Sigmoid colon (tissue), 4 donors: ENCODE results near the gene SLC2A1.

Source experiments
- CTCF ChIP-seq, 4 experiments: fragments of 450-650 bp in 3 of 4; fragments of 200-600 bp in 1 of 4; IDR thresholded peaks; one replicate each; pipeline ENCODE4 v1.5.1; 2016 to 2019; ENCODE audit warnings: antibody characterized with exemption in 4 of 4, mild to moderate bottlenecking in 3 of 4, moderate library complexity in 2 of 4
- POLR2A ChIP-seq, 2 donors: fragments of 450-650 bp; IDR thresholded peaks; one replicate each; pipeline ENCODE4 v1.6.1; 2016; ENCODE audit warnings: antibody characterized with exemption in 2 of 2, mild to moderate bottlenecking in 2 of 2, moderate library complexity in 2 of 2
- POLR2AphosphoS5 ChIP-seq, 4 donors: sonication (generic); formaldehyde crosslinking; IDR thresholded peaks; one replicate each; pipeline ENCODE4 v1.6.1; 2017; ENCODE audit warnings: antibody characterized with exemption in 4 of 4

- TF ChIP-seq POLR2AphosphoS5 (IDR thresholded peaks at IDR 0.05) = no peak
- no peak for TF ChIP-seq CTCF (IDR thresholded peaks at IDR 0.05)
- TF ChIP-seq POLR2A (IDR thresholded peaks at IDR 0.05) = no peak
These were observed 54.2 kb downstream of the SLC2A1 start for GRCh38 chr1:42904434-42904833.
